K562 (cell line): ENCODE measurements around the gene CSNK1A1. TPM values are rescaled to one million over a fixed set of nuclear protein-coding genes. Genes with fewer than 3 reads are reported as not detected.

Experiments
- CREB1 ChIP-seq, 2 experiments: sonication (generic) in 1 of 2; formaldehyde crosslinking in 1 of 2; IDR thresholded peaks; 2 replicates each; pipeline versions ENCODE4 v1.6.1 to v1.8.0; 2012 to 2022; ENCODE audit warnings: inconsistent platforms in 1 of 2, mild to moderate bottlenecking in 1 of 2, missing genetic modification reagents in 1 of 2, moderate library complexity in 1 of 2
- EHMT2 ChIP-seq: fragments of 450-650 bp; IDR thresholded peaks from 2 replicates; pipeline ENCODE4 v1.6.1; 2018; ENCODE audit warnings: antibody characterized with exemption
- EZH2 ChIP-seq: IDR thresholded peaks from 2 replicates; pipeline ENCODE4 v1.6.1; 2012; ENCODE audit warnings: low read depth, mild to moderate bottlenecking, inconsistent platforms, low read length, borderline replicate concordance
- HEY1 ChIP-seq: fragments of 250-450 bp; sonication (Bioruptor Pico); IDR thresholded peaks from 2 replicates; pipeline ENCODE4 v1.5.0; 2020; ENCODE audit warnings: mild to moderate bottlenecking, moderate library complexity, borderline replicate concordance
- HINFP ChIP-seq: fragments of 450-650 bp; conservative IDR thresholded peaks from 2 replicates; pipeline ENCODE4 v1.6.1; 2016; ENCODE audit warnings: missing genetic modification characterization, low read depth, mild to moderate bottlenecking, control low read depth, missing compliant biosample characterization
- HIVEP1 ChIP-seq: fragments of 250-450 bp; sonication (Bioruptor Pico); IDR thresholded peaks from 2 replicates; pipeline ENCODE4 v1.4.0; 2020; ENCODE audit warnings: mild to moderate bottlenecking
- ILF3 ChIP-seq: fragments of 450-650 bp; IDR thresholded peaks from 2 replicates; pipeline ENCODE4 v1.6.1; 2018; ENCODE audit warnings: antibody characterized with exemption, mild to moderate bottlenecking, moderate library complexity, borderline replicate concordance
- L3MBTL2 ChIP-seq: fragments of 450-650 bp; IDR thresholded peaks from 2 replicates; pipeline ENCODE4 v1.6.1; 2016; ENCODE audit warnings: mild to moderate bottlenecking, moderate library complexity
- MCM5 ChIP-seq: fragments of 450-650 bp; IDR thresholded peaks from 2 replicates; pipeline ENCODE4 v1.6.1; 2016; ENCODE audit warnings: low read depth
- PML ChIP-seq: IDR thresholded peaks from 2 replicates; pipeline ENCODE4 v1.6.1; 2012; ENCODE audit warnings: low read length, inconsistent platforms
- POU5F1 ChIP-seq: fragments of 150-350 bp; IDR thresholded peaks from 2 replicates; pipeline ENCODE4 v1.6.1; 2014; ENCODE audit warnings: borderline replicate concordance, low read length, low read depth, mild to moderate bottlenecking; ENCODE audit not compliant: partially characterized antibody
- PRPF4 ChIP-seq: fragments of 200-400 bp; formaldehyde crosslinking; IDR thresholded peaks from one replicate; pipeline ENCODE4 v1.6.1; 2017; ENCODE audit warnings: low read length, low read depth, mild to moderate bottlenecking; ENCODE audit not compliant: insufficient read depth, poor library complexity, severe bottlenecking
- SAFB2 ChIP-seq: fragments of 200-400 bp; formaldehyde crosslinking; IDR thresholded peaks from 2 replicates; pipeline ENCODE4 v1.6.1; 2018; ENCODE audit warnings: borderline replicate concordance, low read length, low read depth, moderate library complexity; ENCODE audit not compliant: severe bottlenecking
- SP1 ChIP-seq: sonication (generic); formaldehyde crosslinking; IDR thresholded peaks from 2 replicates; pipeline ENCODE4 v1.8.1; 2022; ENCODE audit warnings: mild to moderate bottlenecking, missing genetic modification reagents
- TEAD2 ChIP-seq: fragments of 450-650 bp; IDR thresholded peaks from 2 replicates; pipeline ENCODE4 v1.6.1; 2016; ENCODE audit warnings: missing genetic modification characterization, control low read depth, missing compliant biosample characterization
- XRCC4 ChIP-seq: IDR thresholded peaks from one replicate; pipeline ENCODE4 v1.6.1; 2011; ENCODE audit not compliant: insufficient read depth, insufficient read length; ENCODE audit errors: extremely low read depth
- ZNF140 ChIP-seq: fragments of 250-450 bp; sonication (Bioruptor Pico); IDR thresholded peaks from 2 replicates; pipeline ENCODE4 v1.8.0; 2021; ENCODE audit warnings: moderate library complexity, mild to moderate bottlenecking, inconsistent platforms
- ZNF23 ChIP-seq: fragments of 250-450 bp; sonication (Bioruptor Pico); IDR thresholded peaks from 2 replicates; pipeline ENCODE4 v1.4.0; 2020; ENCODE audit warnings: mild to moderate bottlenecking
- ZNF239 ChIP-seq: fragments of 250-450 bp; sonication (Bioruptor Pico); IDR thresholded peaks from 2 replicates; pipeline ENCODE4 v1.4.0; 2020; ENCODE audit warnings: mild to moderate bottlenecking
- ZNF551 ChIP-seq: fragments of 250-450 bp; sonication (Bioruptor Pico); IDR thresholded peaks from 2 replicates; pipeline ENCODE4 v1.5.0; 2021; ENCODE audit warnings: mild to moderate bottlenecking, moderate library complexity
- ZNF77 ChIP-seq: fragments of 250-450 bp; sonication (Bioruptor Pico); IDR thresholded peaks from 2 replicates; pipeline ENCODE4 v1.5.0; 2020
- polyA plus RNA-seq, 8 experiments: library from polyadenylated mRNA; depleted of rRNA in 4 of 8; stranded (reverse) in 5 of 8; unstranded in 3 of 8; fragments of >200 nt; fragmentation: Nextera tagmentation in 2 of 8; fragmentation: Illumina TruSeq in 1 of 8; extraction: Ambion mirVana in 2 of 8; extraction: Trizol in 1 of 8; gene quantifications; 2 replicates each; pipeline versions ENCODE4 v1.2.1 to v1.2.3, GENCODE V29; 2011 to 2014; ENCODE audit warnings: inconsistent platforms in 1 of 8, missing spikeins in 1 of 8
- total RNA-seq, 7 experiments: library from RNA; depleted of rRNA in 6 of 7; stranded (reverse); fragments of >200 nt in 6 of 7; fragmentation: Illumina TruSeq in 2 of 7; extraction: Trizol in 2 of 7; gene quantifications; 2 replicates each; pipeline versions ENCODE4 v1.2.1 to v1.2.3, GENCODE V29; 2011 to 2021; ENCODE audit warnings: low replicate concordance in 1 of 7
- TF ChIP-seq, protein P1 (sequence below): fragments of 250-450 bp; sonication (Bioruptor Pico); IDR thresholded peaks from 2 replicates; pipeline ENCODE4 v1.5.0; 2021
- TF ChIP-seq, protein P2 (sequence below): sonication (generic); formaldehyde crosslinking; IDR thresholded peaks from 2 replicates; pipeline ENCODE4 v1.8.0; 2022; ENCODE audit warnings: missing genetic modification reagents, mild to moderate bottlenecking, moderate library complexity, borderline replicate concordance
- TF ChIP-seq, protein P3 (sequence below), 2 experiments: IDR thresholded peaks; 2 replicates each; pipeline ENCODE4 v1.6.1; 2011; ENCODE audit warnings: borderline replicate concordance in 1 of 2, control low read depth in 1 of 2, low read depth in 1 of 2, low read length in 1 of 2, mild to moderate bottlenecking in 1 of 2, mixed read lengths in 1 of 2, moderate library complexity in 1 of 2; ENCODE audit not compliant: insufficient read depth in 1 of 2, insufficient read length in 1 of 2, poor library complexity in 1 of 2, severe bottlenecking in 1 of 2; ENCODE audit errors: extremely low read depth in 1 of 2

Gene CSNK1A1
- total and polyA plus RNA-seq, 9 of the 15 experiments (the other 6 are each of a cell fraction or from before 2014, with no cell fraction given) = 49.1 to 196 (median 154) TPM

DNA sequence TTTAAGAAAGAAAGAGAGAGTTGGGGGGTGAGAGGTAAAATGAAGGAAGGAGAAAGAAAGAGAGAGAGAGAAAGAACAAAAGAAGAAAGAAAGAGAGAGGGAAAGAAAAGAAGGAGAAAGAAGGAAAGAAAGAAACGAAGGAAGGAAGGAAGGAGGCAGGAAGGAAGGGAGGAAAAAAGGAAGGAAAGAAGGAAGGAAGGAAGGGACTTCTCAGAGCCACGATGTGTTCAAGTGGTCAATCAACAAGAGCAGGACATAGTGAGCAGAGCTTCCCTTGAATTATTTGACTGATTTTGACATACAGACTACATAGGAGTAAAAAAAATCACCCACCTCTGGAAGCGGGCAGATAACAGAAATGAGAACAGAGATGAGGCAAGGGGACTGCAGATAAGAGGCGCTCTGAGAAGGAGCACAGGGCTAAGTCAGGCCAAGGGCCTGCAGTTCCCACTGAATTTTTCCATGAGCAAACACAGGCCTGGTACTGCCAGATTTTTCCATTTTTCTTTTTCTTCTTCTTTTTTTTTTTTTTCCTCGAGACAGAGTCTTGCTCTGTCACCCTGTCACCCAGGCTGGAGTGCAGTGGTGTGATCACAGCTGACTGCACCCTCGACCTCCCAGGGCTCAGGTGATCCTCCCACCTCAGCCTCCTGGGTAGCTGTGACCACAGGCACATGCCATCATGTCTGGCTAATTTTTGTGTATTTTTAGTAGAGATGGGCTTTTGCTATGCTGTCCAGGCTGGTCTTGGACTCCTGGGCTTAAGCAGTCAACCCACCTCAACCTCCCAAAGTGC is 94.4 kb downstream of the CSNK1A1 start (continued):
- TF ChIP-seq, protein P1, sequence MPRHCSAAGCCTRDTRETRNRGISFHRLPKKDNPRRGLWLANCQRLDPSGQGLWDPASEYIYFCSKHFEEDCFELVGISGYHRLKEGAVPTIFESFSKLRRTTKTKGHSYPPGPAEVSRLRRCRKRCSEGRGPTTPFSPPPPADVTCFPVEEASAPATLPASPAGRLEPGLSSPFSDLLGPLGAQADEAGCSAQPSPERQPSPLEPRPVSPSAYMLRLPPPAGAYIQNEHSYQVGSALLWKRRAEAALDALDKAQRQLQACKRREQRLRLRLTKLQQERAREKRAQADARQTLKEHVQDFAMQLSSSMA = no peak
- TF ChIP-seq HIVEP1 (no peak), EZH2 (no peak), XRCC4 (no peak), MCM5 (no peak), ZNF140 (CRISPR knock-in tag) (no peak), CREB1 (IDR thresholded peaks at IDR 0.05) (peak; percentile 55), CREB1 (CRISPR knock-in tag; IDR thresholded peaks at IDR 0.05) (no peak), SAFB2 (no peak), ZNF23 (CRISPR knock-in tag) (no peak), POU5F1 (no peak), ILF3 (no peak), HINFP (tag) (peak; percentile 86), ZNF239 (CRISPR knock-in tag) (peak; percentile 99), HEY1 (CRISPR knock-in tag) (peak; percentile 41; the same call in 1 of the 2 replicates), ZNF551 (CRISPR knock-in tag) (no peak), L3MBTL2 (peak; percentile 72), EHMT2 (peak; percentile 88), PML (peak; percentile 90), TEAD2 (no peak), SP1 (no peak; the same call in 1 of the 2 replicates), PRPF4 (no peak), ZNF77 (CRISPR knock-in tag) (no peak)
- TF ChIP-seq, protein P2, sequence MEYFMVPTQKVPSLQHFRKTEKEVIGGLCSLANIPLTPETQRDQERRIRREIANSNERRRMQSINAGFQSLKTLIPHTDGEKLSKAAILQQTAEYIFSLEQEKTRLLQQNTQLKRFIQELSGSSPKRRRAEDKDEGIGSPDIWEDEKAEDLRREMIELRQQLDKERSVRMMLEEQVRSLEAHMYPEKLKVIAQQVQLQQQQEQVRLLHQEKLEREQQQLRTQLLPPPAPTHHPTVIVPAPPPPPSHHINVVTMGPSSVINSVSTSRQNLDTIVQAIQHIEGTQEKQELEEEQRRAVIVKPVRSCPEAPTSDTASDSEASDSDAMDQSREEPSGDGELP (CRISPR knock-in tag) = peak; percentile 80; the same call in 1 of the 2 replicates
- TF ChIP-seq, protein P3, sequence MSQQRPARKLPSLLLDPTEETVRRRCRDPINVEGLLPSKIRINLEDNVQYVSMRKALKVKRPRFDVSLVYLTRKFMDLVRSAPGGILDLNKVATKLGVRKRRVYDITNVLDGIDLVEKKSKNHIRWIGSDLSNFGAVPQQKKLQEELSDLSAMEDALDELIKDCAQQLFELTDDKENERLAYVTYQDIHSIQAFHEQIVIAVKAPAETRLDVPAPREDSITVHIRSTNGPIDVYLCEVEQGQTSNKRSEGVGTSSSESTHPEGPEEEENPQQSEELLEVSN (IDR thresholded peaks at IDR 0.05; ENCODE audit: borderline replicate concordance in 1 of 2, extremely low read depth in 1 of 2, insufficient read depth in 1 of 2, insufficient read length in 1 of 2, low read depth in 1 of 2, low read length in 1 of 2, poor library complexity in 1 of 2, severe bottlenecking in 1 of 2) = no peak
